NCI-H82 treated with DMSO at 0.1 percent for 48 hours (cell line): ENCODE measurements around the gene OR5H2.
"Not testable (repeated sequence)": the region's sequence is repeated elsewhere in the genome, so short reads cannot be mapped to it uniquely, and the experiment has no call there.

Source experiments
- DNase-seq: peaks from one replicate; lab custom pipeline; 2025; ENCODE audit not compliant: unreplicated experiment; lab: John Stamatoyannopoulos, UW

OR5H2 gene

GRCh38 chr3:98282205-98282604 lies at the start of gene OR5H2:
OR5H2 (plus strand) TSS chr3:98282505; CDS start chr3:98282903, 398 bp downstream.
- no peak for DNase-seq

- no peak for DNase-seq
These were observed 48.8 kb upstream of the OR5H2 start for GRCh38 chr3:98233468-98233867.

GRCh38 chr3:98240131-98240530 lies 42.2 kb upstream of the OR5H2 start:
- no peak for DNase-seq

- DNase-seq: no peak
These were observed 40.1 kb upstream of the OR5H2 start for GRCh38 chr3:98242155-98242554.

GRCh38 chr3:98243843-98244242 lies 38.5 kb upstream of the OR5H2 start:
- no peak for DNase-seq

- DNase-seq: no peak
These were observed 36.2 kb upstream of the OR5H2 start for GRCh38 chr3:98246142-98246541.

- not testable (repeated sequence) for DNase-seq
These were observed 26.3 kb upstream of the OR5H2 start for GRCh38 chr3:98256026-98256425.

- DNase-seq: no peak
These were observed 22.6 kb upstream of the OR5H2 start for GRCh38 chr3:98259707-98260106.

- DNase-seq: no peak
These were observed 20.3 kb upstream of the OR5H2 start for GRCh38 chr3:98262046-98262445.

GRCh38 chr3:98263944-98264343 lies 18.4 kb upstream of the OR5H2 start, which contains the start of gene OR5H6:
OR5H6 (plus strand) TSS chr3:98264244; CDS start chr3:98264333, 89 bp downstream.
- no peak for DNase-seq

- DNase-seq: no peak
These were observed 12.5 kb upstream of the OR5H2 start for GRCh38 chr3:98269846-98270245.

GRCh38 chr3:98272126-98272525 lies 10.2 kb upstream of the OR5H2 start:
- DNase-seq: no peak

GRCh38 chr3:98274914-98275313 lies 7.4 kb upstream of the OR5H2 start:
- DNase-seq: no peak

- DNase-seq: no peak
These were observed 8.6 kb downstream of the OR5H2 start for GRCh38 chr3:98290916-98291315.

GRCh38 chr3:98291332-98291957 lies 9.1 kb downstream of the OR5H2 start:
- no peak for DNase-seq

- DNase-seq: no peak
These were observed 39.8 kb downstream of the OR5H2 start for GRCh38 chr3:98322101-98322500.

GRCh38 chr3:98322686-98323085 lies 40.4 kb downstream of the OR5H2 start:
- no peak for DNase-seq

GRCh38 chr3:98323425-98323824 lies 41.1 kb downstream of the OR5H2 start:
- no peak for DNase-seq

- no peak for DNase-seq
These were observed 42.8 kb downstream of the OR5H2 start for GRCh38 chr3:98325055-98325454.

- DNase-seq: no peak
These were observed 44.0 kb downstream of the OR5H2 start for GRCh38 chr3:98326105-98326893.

GRCh38 chr3:98326945-98327344 lies 44.6 kb downstream of the OR5H2 start:
- DNase-seq: no peak

- no peak for DNase-seq
These were observed 46.6 kb downstream of the OR5H2 start for GRCh38 chr3:98328933-98329332.
